ENCODE data around the gene TNS3.

Gene TNS3

DNA sequence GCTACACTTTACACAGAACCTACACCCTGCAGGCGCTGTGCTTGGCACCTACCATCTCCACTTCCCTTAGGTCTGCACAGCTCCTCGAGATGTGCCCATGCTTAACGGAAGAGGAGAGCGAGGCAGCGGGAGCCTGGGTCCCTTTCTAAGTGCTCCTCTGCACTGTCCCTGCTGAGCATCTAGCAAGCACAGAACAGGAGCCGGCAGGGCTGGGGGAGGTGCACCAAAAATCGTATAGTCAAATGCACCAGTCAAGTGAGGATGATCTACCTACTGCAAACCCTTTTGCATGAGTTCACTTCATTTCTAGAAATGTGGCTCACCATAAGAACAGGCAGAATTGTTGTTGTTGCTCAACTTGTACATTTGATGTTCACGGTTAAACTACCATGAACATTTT, 267.7 kb downstream of the TNS3 start:
- no peak for DNase-seq (ENCODE audit: low read depth)
- no peak overlapping the region for H3K4me3 ChIP-seq (ENCODE audit: low read depth, low read length)
- TF ChIP-seq POLR2A (IDR thresholded peaks at IDR 0.05; ENCODE audit: extremely low read depth, insufficient read length) (no peak), MYC (IDR thresholded peaks at IDR 0.05; ENCODE audit: low read depth, low read length) (no peak)
- TF ChIP-seq, protein P1, sequence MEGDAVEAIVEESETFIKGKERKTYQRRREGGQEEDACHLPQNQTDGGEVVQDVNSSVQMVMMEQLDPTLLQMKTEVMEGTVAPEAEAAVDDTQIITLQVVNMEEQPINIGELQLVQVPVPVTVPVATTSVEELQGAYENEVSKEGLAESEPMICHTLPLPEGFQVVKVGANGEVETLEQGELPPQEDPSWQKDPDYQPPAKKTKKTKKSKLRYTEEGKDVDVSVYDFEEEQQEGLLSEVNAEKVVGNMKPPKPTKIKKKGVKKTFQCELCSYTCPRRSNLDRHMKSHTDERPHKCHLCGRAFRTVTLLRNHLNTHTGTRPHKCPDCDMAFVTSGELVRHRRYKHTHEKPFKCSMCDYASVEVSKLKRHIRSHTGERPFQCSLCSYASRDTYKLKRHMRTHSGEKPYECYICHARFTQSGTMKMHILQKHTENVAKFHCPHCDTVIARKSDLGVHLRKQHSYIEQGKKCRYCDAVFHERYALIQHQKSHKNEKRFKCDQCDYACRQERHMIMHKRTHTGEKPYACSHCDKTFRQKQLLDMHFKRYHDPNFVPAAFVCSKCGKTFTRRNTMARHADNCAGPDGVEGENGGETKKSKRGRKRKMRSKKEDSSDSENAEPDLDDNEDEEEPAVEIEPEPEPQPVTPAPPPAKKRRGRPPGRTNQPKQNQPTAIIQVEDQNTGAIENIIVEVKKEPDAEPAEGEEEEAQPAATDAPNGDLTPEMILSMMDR (IDR thresholded peaks at IDR 0.05; ENCODE audit: low read depth, low read length), result no peak
- TF ChIP-seq, protein P2, sequence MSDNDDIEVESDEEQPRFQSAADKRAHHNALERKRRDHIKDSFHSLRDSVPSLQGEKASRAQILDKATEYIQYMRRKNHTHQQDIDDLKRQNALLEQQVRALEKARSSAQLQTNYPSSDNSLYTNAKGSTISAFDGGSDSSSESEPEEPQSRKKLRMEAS (IDR thresholded peaks at IDR 0.05; ENCODE audit: low read depth, low read length), result no peak

DNA sequence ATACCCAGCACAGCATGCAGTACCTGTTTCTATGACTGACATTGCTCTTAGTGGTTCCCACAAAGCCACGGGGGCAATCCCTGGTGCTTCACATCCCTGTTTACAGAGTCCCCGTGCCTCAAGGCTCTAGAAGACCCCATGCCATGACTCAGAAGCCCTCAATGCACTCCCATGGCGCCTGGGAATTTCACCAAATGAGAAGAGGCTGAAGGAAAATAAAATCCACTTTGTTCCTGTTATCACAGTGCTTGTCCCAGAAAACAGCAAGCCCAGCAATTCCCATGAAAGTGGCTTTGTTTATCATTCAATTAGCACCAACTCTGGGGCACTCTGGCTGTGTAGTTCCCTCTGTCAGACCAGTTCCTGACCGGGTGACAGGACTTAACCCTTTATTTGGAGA, 268.3 kb downstream of the TNS3 start:
- TF ChIP-seq POLR2A (IDR thresholded peaks at IDR 0.05; ENCODE audit: extremely low read depth, insufficient read length), result no peak
- no peak for TF ChIP-seq MYC (IDR thresholded peaks at IDR 0.05; ENCODE audit: low read depth, low read length)
- TF ChIP-seq, protein P2 (IDR thresholded peaks at IDR 0.05; ENCODE audit: low read depth, low read length), result no peak
- TF ChIP-seq, protein P1 (IDR thresholded peaks at IDR 0.05; ENCODE audit: low read depth, low read length), result no peak
- H3K4me3 ChIP-seq (ENCODE audit: low read depth, low read length), result no peak overlapping the region
- DNase-seq (ENCODE audit: low read depth), result no peak

DNA sequence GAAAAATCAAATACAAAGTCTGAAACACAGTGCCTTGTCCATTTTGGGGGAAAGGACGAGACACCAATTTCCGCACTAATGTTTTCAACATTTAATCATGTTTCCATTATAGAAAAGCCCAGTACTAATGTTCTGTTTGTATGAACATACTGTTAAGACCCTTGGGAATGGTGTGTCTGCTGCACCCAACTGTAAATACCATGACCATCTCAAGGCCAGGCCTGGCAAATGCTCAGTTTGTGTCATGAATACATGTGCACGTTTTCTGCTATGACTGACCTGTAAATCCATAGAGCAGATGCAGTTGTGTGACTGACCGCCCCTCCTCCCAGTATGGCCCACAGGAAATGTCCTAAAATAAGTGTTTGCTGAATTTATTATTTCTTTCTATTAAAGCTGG, 270.0 kb downstream of the TNS3 start:
- H3K4me3 ChIP-seq (ENCODE audit: low read depth, low read length), result no peak overlapping the region
- TF ChIP-seq MYC (IDR thresholded peaks at IDR 0.05; ENCODE audit: low read depth, low read length) (no peak), POLR2A (IDR thresholded peaks at IDR 0.05; ENCODE audit: extremely low read depth, insufficient read length) (no peak)
- TF ChIP-seq, protein P1 (IDR thresholded peaks at IDR 0.05; ENCODE audit: low read depth, low read length), result no peak
- TF ChIP-seq, protein P2 (IDR thresholded peaks at IDR 0.05; ENCODE audit: low read depth, low read length), result no peak
- no peak for DNase-seq (ENCODE audit: low read depth)

DNA sequence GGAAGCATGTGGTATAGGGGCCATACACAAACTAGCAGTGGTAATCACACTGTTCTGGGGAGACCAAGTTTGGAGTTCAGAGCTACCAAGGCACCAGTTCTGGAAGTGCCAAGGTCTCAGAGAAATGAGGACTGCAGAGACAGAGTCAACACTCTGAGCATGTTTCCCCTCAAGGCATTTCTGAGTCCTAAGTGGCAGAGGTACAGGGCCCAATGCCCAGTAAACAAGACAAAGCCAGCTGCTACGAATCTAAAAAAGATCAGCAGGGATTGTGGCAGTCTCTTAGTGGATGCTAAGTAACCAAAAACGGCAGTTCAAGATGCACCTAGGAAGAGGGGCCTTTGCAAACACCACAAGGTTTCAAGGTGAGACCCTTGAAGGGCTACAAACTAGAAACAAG, 271.9 kb downstream of the TNS3 start:
- TF ChIP-seq, protein P2 (IDR thresholded peaks at IDR 0.05; ENCODE audit: low read depth, low read length), result no peak
- no peak for DNase-seq (ENCODE audit: low read depth)
- no peak overlapping the region for H3K4me3 ChIP-seq (ENCODE audit: low read depth, low read length)

DNA sequence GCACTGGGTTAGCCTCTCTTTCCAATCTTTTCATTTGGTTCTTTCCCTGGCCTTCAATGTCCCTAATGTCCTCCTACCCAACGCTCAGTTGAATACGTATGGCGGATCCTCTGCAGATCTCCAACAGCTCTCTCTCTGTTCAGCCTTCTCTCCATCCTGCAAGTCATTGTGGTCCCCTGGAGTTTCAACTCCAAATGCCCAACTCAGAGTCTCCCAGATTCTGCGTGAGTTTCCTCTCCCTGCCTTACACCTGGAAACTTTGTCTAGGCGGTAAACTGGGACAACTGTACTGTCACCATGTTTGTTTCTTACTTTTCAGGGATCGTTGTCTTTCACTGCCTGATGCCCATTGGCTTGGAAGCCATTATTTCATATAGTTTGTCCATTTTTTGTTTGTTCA, 273.1 kb downstream of the TNS3 start:
- no peak for TF ChIP-seq POLR2A (IDR thresholded peaks at IDR 0.05; ENCODE audit: extremely low read depth, insufficient read length)
- TF ChIP-seq, protein P2 (IDR thresholded peaks at IDR 0.05; ENCODE audit: low read depth, low read length), result no peak
- TF ChIP-seq MYC (IDR thresholded peaks at IDR 0.05; ENCODE audit: low read depth, low read length), result no peak
- TF ChIP-seq, protein P1 (IDR thresholded peaks at IDR 0.05; ENCODE audit: low read depth, low read length), result no peak
- no peak for DNase-seq (ENCODE audit: low read depth)
- no peak overlapping the region for H3K4me3 ChIP-seq (ENCODE audit: low read depth, low read length)

- TF ChIP-seq, protein P2 (IDR thresholded peaks at IDR 0.05; ENCODE audit: low read depth, low read length), result no peak
- TF ChIP-seq MYC (IDR thresholded peaks at IDR 0.05; ENCODE audit: low read depth, low read length) (no peak), POLR2A (IDR thresholded peaks at IDR 0.05; ENCODE audit: extremely low read depth, insufficient read length) (no peak)
- TF ChIP-seq, protein P1 (IDR thresholded peaks at IDR 0.05; ENCODE audit: low read depth, low read length), result no peak
- no peak overlapping the region for H3K4me3 ChIP-seq (ENCODE audit: low read depth, low read length)
- no peak for DNase-seq (ENCODE audit: low read depth)
Measured at GRCh38 chr7:47307311-47307710, 274.6 kb downstream of the TNS3 start.
